Adipocyte (in vitro differentiated cells): ENCODE measurements around the gene DGKB.
A peak's percentile ranks its signal among the peaks of the same experiment; 100 is the strongest.

Source experiments
- DNase-seq: peaks from one replicate; pipeline ENCODE4 v3.0.0-alpha.2; 2015; ENCODE audit warnings: low read depth
- H3K27me3 ChIP-seq: replicated peaks from 2 replicates; pipeline ENCODE4 v1.7.0; 2013; ENCODE audit warnings: mild to moderate bottlenecking, low read length, moderate library complexity; ENCODE audit not compliant: control insufficient read depth, insufficient read depth
- H3K36me3 ChIP-seq: 2 replicates; pipeline ENCODE4 v1.7.0; 2013; ENCODE audit warnings: low read length, mild to moderate bottlenecking, moderate library complexity; ENCODE audit not compliant: control insufficient read depth, insufficient read depth, severe bottlenecking
- H3K4me1 ChIP-seq: 2 replicates; pipeline ENCODE4 v1.7.0; 2013; ENCODE audit warnings: mild to moderate bottlenecking, low read length, moderate library complexity; ENCODE audit not compliant: control insufficient read depth, insufficient read depth
- H3K4me3 ChIP-seq: 2 replicates; pipeline ENCODE4 v1.7.0; 2013; ENCODE audit warnings: mild to moderate bottlenecking, low read length, moderate library complexity
- H3K9ac ChIP-seq: 2 replicates; pipeline ENCODE4 v1.7.0; 2013; ENCODE audit warnings: mild to moderate bottlenecking, low read length, moderate library complexity
- H3K9me3 ChIP-seq: 2 replicates; pipeline ENCODE4 v1.7.0; 2013; ENCODE audit warnings: mild to moderate bottlenecking, low read length, moderate library complexity; ENCODE audit not compliant: control insufficient read depth

Gene DGKB

GRCh38 chr7:14233868-14234369 lies 668.6 kb downstream of the DGKB start:
- H3K4me3 ChIP-seq = no peak overlapping the region
- no peaks in the 10 kb centered on the region for H3K9me3 ChIP-seq
- DNase-seq = no peak
- no peak overlapping the region for H3K9ac ChIP-seq
- no peaks in the 10 kb centered on the region for H3K27me3 ChIP-seq
- H3K4me1 ChIP-seq = peaks cover 25% of the 10 kb centered on the region
- H3K36me3 ChIP-seq = no peaks in the 10 kb centered on the region

- Histone ChIP-seq H3K4me3 (no peak overlapping the region), H3K27me3 (no peaks in the 10 kb centered on the region), H3K9ac (no peak overlapping the region), H3K36me3 (no peaks in the 10 kb centered on the region), H3K9me3 (no peaks in the 10 kb centered on the region), H3K4me1 (peaks cover 25% of the 10 kb centered on the region)
- DNase-seq = no peak
These were observed 669.3 kb downstream of the DGKB start for GRCh38 chr7:14233076-14233867.

- H3K9ac ChIP-seq = no peak overlapping the region
- DNase-seq = no peak
- H3K36me3 ChIP-seq = no peaks in the 10 kb centered on the region
- no peak overlapping the region for H3K4me3 ChIP-seq
- no peaks in the 10 kb centered on the region for H3K9me3 ChIP-seq
- H3K4me1 ChIP-seq = peaks cover 13% of the 10 kb centered on the region
- no peaks in the 10 kb centered on the region for H3K27me3 ChIP-seq
These were observed 673.5 kb downstream of the DGKB start for GRCh38 chr7:14229047-14229446.

- no peaks in the 10 kb centered on the region for H3K27me3 ChIP-seq
- H3K4me1 ChIP-seq = peaks cover 7% of the 10 kb centered on the region
- H3K4me3 ChIP-seq = no peak overlapping the region
- H3K9me3 ChIP-seq = no peaks in the 10 kb centered on the region
- no peak for DNase-seq
- no peak overlapping the region for H3K9ac ChIP-seq
- H3K36me3 ChIP-seq = no peaks in the 10 kb centered on the region
These were observed 674.2 kb downstream of the DGKB start for GRCh38 chr7:14228341-14228740.

- Histone ChIP-seq H3K27me3 (no peaks in the 10 kb centered on the region), H3K36me3 (no peaks in the 10 kb centered on the region)
These were observed 676.4 kb downstream of the DGKB start for GRCh38 chr7:14226126-14226525.

GRCh38 chr7:14219125-14219524 lies 683.4 kb downstream of the DGKB start:
- H3K9me3 ChIP-seq = no peaks in the 10 kb centered on the region
- H3K27me3 ChIP-seq = no peaks in the 10 kb centered on the region
- H3K36me3 ChIP-seq = no peaks in the 10 kb centered on the region
- DNase-seq = peak; percentile 34
- H3K9ac ChIP-seq = peak overlapping the region; percentile 33
- peak overlapping the region; percentile 29 for H3K4me3 ChIP-seq
- peaks cover 26% of the 10 kb centered on the region for H3K4me1 ChIP-seq

More at GRCh38 chr7:14226126-14226525, 676.4 kb downstream of the DGKB start:
- Histone ChIP-seq H3K9me3 (no peaks in the 10 kb centered on the region), H3K9ac (no peak overlapping the region), H3K4me3 (no peak overlapping the region), H3K4me1 (peaks cover 3% of the 10 kb centered on the region)
- DNase-seq = no peak

GRCh38 chr7:14218338-14218737 lies 684.2 kb downstream of the DGKB start:
- Histone ChIP-seq H3K4me3 (peak overlapping the region; percentile 29), H3K9ac (peak overlapping the region; percentile 33), H3K36me3 (no peaks in the 10 kb centered on the region), H3K27me3 (no peaks in the 10 kb centered on the region), H3K4me1 (peaks cover 26% of the 10 kb centered on the region), H3K9me3 (no peaks in the 10 kb centered on the region)
- DNase-seq = no peak

GRCh38 chr7:14209896-14210484 lies 692.6 kb downstream of the DGKB start:
- no peak for DNase-seq
- H3K36me3 ChIP-seq = no peaks in the 10 kb centered on the region

GRCh38 chr7:14207711-14208110 lies 694.8 kb downstream of the DGKB start:
- no peaks in the 10 kb centered on the region for H3K27me3 ChIP-seq
- H3K4me3 ChIP-seq = no peak overlapping the region
- H3K9ac ChIP-seq = no peak overlapping the region
- H3K36me3 ChIP-seq = no peaks in the 10 kb centered on the region
- no peaks in the 10 kb centered on the region for H3K9me3 ChIP-seq
- DNase-seq = no peak
- H3K4me1 ChIP-seq = no peaks in the 10 kb centered on the region

More at GRCh38 chr7:14209896-14210484, 692.6 kb downstream of the DGKB start:
- Histone ChIP-seq H3K4me1 (no peaks in the 10 kb centered on the region), H3K4me3 (no peak overlapping the region), H3K9me3 (no peaks in the 10 kb centered on the region), H3K9ac (no peak overlapping the region), H3K27me3 (no peaks in the 10 kb centered on the region)

- no peaks in the 10 kb centered on the region for H3K27me3 ChIP-seq
- no peak overlapping the region for H3K9ac ChIP-seq
- no peaks in the 10 kb centered on the region for H3K36me3 ChIP-seq
- no peaks in the 10 kb centered on the region for H3K4me1 ChIP-seq
- H3K9me3 ChIP-seq = no peaks in the 10 kb centered on the region
- no peak overlapping the region for H3K4me3 ChIP-seq
- DNase-seq = no peak
These were observed 695.4 kb downstream of the DGKB start for GRCh38 chr7:14207138-14207537.

- Histone ChIP-seq H3K4me1 (no peaks in the 10 kb centered on the region), H3K9ac (no peak overlapping the region), H3K4me3 (no peak overlapping the region), H3K9me3 (no peaks in the 10 kb centered on the region), H3K27me3 (no peaks in the 10 kb centered on the region), H3K36me3 (no peaks in the 10 kb centered on the region)
- no peak for DNase-seq
These were observed 696.4 kb downstream of the DGKB start for GRCh38 chr7:14206121-14206520.
